NCI-H2196 treated with DMSO at 0.1 percent for 48 hours (cell line): Measurements from ENCODE around the gene MYO9B.
A peak's percentile ranks its signal among the peaks of the same experiment; 100 is the strongest.
"Not testable (repeated sequence)": the region's sequence is repeated elsewhere in the genome, so short reads cannot be mapped to it uniquely, and the experiment has no call there.

Source experiments
- DNase-seq: peaks from one replicate; lab custom pipeline; 2025; ENCODE audit not compliant: unreplicated experiment; lab: John Stamatoyannopoulos, UW

MYO9B gene

DNA sequence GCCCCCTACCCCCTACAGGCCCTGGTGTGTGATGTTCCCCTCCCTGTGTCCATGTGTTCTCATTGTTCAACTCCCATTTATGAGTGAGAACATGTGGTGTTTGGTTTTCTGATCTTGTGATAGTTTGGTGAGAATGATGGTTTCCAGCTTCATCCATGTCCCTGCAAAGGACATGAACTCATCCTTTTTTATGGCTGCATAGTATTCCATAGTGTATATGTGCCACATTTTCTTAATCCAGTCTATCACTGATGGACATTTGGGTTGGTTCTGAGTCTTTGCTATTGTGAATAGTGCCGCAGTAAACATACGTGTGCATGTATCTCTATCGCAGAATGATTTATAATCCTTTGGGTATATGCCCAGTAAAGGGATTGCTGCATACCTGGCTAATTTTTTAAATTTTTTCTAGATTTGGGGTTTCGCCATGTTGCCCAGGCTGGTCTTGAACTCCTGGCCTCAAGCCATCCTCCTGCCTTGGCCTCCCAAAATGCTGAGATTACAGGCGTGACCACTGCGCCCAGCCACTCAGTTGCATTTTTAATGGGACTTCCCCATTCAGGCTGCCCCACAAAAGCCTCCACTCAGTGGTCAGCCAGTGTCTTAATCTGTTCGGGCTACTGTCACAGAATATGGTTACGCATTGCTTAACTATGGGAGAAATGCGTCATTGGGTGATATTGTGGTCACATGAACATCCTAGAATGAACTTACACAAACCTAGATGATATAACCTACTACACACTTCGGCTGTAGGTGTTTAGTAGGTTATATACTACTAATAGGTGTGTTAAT, 62.7 kb downstream of the MYO9B start:
- DNase-seq, result not testable (repeated sequence)

DNA sequence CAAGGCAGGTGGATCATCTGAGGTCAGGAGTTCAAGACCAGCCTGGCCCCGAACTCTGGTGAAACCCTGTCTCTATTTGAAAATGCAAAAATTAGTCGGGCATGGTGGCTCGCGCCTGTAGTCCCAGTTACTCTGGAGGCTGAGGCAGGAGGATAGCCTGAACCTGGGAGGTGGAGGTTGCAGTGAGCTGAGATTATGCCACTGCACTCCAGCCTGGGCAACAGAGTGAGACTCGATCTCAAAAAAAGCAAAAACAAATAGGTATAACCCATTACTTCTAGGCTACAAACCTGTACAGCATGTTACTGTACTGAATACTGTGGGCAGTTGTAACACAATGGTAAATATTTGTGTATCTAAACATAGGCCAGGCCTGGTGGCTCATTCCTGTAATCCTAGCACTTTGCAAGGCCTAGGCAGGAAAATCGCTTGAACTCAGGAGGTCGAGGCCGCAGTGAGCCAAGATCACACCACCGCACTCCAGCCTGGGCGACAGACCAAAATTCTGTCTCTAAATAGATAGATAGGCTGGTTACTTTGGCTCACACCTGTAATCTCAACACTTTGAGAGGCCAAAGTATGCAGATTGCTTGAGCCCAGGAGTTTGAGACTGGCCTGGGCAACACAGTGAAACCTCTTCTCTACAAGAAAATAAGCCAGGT, 63.5 kb downstream of the MYO9B start:
- DNase-seq, result peak; percentile 15

DNA sequence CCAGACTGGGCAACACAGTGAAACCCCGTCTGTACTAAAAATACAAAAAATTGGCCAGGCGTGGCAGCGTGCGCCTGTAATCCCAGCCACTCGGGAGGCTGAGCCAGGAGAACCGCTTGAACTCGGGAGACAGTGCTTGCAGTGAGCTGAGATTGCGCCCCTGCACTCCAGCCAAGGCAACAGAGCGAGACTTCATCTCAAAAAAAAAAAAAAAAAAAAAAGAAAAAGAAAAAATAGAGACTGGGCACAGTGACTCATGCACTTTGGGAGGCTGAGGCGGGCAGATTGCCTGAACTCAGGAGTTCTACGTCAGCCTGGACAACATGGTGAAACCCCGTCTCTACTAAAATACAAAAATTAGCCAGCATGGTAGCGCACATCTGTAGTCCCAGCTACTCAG, 69.2 kb downstream of the MYO9B start:
- not testable (repeated sequence) for DNase-seq

DNA sequence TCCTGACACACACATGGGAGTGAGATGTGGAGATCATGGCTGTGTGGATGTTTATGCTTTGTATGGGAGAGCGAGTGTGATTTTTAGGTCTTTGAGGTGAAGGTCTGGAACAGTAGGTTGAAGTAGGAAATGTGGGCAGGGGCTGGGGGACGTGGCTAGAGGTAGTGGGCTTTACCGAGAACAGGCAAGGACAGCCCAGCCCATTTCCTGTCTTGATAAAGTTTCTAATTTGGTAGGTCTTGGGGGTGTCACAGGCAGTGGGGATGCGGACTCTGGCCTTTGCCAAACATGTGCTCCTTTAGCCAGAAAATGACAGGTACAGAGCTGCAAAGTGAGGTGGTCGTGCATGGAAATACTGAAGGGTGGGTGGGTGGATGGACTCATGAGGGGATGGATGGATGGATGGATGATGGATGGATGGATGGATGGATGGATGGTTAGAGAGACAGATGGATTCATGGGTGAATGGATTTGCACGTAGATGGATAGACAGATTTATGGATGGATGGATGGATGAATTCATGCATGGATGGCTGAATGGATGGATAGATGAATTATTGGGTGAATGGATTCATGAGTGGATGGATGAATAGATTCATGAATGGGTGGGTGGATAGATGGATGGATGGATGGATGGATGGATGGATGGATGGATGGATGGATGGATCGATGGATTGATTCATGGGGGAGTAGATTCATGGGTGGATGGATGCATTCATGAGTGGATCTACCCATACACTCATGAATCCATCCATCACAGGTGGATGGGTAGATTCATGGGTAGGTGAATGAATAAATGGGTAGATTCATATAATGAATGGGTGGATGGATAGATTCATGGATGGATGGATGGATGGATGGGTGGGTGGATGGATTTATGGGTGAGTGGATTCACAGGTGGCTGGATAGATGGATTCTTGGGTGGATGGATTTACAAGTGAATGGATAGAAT, 70.2 kb downstream of the MYO9B start:
- DNase-seq, result no peak

DNA sequence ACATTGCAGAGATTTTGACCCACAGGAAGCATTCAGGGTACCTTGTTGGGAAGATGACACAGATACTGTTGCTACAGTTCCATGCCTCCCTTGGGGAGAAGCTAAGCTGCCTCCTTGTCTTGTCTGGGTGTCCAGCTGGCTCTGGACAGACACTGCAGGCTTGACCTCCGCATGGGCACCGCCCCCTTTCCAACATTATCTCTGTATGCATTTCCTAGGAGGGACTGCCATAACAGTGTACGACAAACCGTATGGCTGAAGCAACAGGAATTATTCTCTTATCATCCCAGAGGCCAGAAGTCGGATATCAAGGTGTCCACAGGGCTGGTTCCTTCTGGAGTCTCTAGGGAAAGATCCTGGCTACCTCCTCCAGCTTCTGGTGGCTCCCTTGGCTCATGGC, 72.6 kb downstream of the MYO9B start:
- DNase-seq, result no peak

DNA sequence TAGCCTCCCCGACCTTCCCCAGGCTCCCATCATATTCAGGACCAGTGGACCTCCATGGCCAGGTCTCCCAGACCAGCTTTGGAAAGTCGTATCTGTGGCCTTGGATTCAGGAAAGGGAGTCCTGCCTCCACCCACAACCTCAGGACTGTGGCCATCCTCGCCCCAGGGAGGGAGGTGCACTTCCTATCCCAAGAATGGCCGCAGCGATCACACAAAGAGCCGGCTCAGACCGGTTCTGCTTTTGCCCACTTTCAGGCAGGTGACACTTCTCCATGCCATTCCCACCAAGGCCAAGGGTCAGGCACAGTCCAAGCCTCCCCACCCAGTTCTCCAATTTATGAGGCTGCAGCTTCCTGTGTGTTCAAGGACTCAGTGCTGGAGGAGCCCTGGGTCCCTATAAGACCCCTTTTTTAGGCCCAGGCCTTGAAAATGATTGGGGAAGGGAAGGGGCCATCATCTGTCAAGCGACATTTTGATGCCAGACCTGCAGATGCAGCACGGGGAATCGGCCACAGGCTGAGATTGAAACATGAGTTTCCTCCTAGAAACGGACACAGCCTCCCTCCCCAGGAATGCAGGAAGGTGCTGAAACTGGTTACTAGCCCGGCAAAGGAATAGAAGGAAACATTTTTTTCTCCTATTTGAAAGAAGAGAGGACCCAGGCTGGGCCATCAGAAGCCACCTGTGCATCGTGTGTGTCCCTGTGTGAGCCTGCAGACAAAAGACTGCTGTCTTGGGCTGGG, 74.0 kb downstream of the MYO9B start:
- DNase-seq, result no peak

DNA sequence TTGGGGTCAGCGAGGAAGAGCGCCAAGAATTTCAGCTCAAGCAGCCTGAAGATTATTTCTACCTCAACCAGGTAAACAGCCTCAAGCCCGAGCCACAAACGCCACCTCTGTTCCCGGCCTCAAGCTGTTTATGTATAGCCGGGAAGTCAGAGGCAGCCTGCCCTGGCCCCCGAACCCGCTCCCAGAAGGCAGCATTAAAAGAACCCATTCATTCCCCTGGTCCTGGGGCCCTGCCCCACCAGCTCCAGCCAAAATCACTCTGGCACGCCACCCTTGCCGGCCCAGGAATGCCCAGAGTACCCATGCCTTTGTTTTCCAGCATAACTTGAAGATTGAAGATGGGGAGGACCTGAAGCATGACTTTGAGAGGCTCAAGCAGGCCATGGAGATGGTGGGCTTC, 78.4 kb downstream of the MYO9B start:
- DNase-seq, result no peak

DNA sequence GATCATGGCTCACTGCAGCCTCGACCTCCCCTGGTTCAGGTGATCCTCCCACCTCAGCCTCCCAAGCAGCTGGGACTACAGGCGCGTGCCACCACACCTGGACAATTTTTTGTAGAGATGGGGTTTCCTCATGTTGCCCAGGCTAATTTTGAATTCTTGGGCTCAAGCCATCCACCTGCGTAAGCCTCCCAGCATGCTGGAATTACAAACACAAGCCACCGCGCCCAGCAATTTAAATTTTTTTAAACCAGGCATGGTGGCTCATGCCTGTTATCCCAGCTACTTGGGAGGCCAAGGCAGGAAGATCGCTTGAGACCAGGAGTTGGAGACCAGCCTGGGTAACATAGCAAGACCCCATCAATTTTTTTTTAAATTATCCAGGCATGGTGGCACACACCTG, 79.7 kb downstream of the MYO9B start:
- DNase-seq, result no peak

DNA sequence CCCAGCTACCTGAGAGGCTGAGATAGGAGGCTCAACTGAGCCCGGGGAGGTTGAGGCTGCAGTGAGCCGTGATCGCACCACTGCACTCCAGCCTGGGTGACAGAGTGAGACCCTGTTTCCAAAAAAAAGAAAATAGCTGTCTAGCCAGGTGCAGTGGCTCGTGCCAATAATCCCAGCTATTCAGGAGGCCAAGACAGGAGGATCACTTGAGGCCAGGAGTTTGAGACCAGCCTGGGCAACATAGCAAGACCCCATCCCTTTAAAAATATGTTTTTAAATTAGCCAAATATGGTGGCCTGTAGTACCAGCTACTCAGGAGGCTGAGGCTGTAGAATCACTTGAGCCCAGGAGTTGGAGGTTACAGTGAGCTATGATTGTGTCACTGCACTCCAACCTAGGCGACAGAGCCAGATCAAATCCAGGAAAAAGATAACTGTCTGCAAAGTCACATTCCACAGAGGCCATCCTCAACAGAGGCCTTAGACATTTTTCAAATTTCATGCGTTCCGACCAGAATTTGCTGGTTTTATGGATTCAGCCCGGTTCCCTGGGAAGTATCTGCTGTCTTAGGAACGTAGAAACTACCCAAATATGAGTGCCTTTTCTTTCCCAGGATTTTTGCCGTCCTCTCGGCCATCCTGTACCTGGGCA, 80.8 kb downstream of the MYO9B start:
- DNase-seq, result no peak

DNA sequence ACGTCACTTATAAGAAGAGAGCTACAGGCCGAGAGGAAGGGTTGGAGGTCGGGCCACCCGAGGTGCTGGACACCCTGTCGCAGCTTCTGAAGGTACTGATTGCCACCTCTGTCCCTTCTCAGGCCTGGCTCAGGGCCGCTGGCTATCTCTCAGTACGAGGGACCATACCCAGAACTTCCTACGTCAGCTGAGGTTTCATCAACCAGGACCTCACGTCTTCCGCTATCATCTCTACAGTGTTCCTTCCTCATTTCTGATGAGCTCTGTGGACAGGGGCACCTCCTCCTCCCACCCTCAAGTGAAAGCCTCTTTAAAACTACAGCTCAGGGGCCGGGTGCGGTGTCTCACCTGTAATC, 81.3 kb downstream of the MYO9B start:
- DNase-seq, result no peak

DNA sequence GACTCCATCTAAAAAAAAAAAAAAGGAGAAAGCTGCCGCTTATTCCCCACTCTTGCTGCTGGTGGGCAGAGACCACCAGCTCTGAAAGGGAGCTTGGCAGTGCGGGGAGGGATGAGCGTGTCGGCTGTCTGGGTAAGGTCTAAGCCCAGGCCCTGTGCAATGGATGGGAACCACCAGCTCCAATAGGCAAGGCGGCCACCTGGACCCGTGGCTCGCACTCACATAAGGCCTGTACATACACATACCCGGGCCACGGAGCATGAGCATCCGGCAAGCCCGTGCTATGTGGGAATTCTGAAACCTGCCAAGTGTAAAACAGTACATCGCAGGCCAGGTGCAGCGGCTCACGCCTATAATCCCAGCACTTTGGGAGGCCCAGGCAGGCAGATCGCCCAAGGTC, 83.0 kb downstream of the MYO9B start:
- no peak for DNase-seq

DNA sequence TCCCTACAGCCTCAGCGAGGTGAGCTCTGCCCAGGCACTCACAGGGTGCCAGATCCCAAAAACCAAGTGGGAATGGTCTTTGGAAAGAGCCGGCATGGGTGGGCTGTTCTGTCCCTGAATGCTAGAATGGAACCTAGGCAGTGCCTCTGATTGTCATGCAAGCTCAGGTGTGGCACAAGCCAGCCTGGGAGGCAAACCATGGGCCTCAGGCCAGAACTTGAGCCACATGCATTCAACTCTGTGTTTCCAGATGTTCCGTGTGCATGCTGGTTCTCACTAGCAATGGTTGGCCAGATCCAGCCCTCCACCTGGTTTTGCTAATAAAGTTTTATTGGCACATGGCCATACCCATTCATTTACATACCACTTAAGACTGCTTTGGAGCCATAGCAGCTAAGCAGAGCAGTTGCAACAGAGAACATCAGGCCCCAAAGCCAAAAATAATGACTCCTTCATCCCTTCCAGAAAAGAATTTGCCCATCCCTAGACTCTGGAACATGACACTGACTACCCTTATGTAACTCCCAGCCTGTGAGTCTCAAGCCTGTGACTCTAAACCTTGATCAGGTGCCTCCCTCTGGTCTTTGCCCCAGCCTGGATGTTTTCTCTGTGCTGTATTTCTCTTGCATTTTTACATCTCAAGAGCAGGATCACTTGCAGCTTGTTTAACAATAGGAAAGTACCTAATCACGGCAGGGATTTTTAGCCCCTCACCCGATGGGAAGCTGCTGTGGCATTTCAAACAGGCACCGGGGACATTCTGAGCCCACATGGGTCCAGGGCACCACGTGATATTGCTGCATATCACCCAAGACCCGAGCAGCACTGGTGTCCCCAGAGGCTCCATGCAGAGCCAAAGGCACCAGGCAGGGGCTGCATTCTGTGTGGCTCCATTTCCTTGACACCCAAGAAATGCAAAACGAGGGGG, 84.2 kb downstream of the MYO9B start:
- DNase-seq, result no peak

DNA sequence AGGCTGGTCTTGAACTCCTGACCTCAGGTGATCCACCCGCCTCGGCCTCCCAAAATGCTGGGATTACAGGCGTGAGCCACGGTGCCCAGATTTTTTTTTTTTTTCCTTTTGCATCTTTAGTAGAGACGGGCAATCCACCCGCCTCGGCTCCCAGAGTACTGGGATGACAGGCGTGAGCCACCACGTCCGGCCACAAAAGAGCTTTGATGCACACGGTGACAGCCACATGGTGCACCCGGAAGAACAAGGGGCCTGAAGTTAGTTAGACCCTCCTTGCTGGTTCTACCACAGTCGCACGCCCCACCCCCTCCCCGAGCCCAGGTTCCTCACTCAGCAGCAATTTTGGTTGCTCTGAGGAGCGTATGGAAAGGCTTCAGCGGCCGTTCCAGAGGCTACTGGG, 85.3 kb downstream of the MYO9B start:
- DNase-seq, result no peak

DNA sequence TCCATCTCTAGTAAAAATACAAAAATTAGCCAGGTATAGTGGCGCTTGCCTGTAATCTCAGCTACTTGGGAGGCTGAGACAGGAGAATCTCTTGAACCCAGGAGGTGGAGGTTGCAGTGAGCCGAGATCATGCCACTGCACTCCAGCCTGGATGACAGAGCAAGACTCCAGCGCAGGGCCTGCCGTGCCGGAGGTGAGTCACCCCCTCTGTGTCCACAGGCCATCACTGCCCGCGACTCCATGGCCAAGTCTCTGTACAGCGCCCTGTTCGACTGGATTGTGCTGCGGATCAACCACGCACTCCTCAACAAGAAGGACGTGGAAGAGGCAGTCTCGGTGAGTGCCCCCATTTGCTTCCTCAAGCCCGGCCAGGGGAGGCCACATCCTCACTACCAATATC, 86.6 kb downstream of the MYO9B start:
- DNase-seq, result not testable (repeated sequence)

DNA sequence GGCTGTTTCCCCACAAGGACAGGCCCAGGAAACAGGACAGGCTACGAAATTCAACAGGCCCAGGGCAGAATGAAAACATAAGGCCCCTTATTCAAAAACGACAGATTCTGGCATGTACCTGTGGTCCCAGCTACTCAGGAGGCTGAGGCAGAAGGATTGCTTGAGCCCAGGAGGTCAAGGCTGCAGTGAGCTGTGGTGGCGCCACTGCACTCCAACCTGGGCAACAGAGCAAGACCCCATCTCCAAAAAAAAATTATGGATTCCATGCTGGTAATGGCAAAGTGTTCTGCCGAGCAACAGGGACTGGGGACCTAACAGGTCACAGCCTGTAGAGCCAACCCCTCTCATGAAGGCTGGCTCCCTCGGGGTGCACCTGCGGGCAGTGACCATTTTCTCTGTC, 87.0 kb downstream of the MYO9B start:
- no peak for DNase-seq

DNA sequence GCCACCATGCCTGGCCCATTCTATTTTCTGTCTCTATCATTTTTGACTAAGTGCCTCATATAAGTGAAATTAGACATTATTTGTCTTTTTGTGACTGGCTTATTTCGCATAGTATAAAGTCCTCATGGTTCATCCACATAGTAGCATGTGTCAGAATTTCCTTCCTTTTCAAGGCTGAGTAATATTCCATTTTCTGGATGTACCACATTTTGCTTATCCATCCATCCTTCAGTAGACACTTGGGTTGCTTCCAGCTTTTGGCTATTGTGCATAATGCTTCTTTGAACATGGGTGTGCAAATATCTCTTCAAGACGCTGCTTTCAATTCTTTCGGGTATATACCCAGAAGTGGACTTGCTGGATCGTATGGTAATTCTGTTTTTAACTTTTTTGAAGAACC, 88.1 kb downstream of the MYO9B start:
- DNase-seq, result no peak

DNA sequence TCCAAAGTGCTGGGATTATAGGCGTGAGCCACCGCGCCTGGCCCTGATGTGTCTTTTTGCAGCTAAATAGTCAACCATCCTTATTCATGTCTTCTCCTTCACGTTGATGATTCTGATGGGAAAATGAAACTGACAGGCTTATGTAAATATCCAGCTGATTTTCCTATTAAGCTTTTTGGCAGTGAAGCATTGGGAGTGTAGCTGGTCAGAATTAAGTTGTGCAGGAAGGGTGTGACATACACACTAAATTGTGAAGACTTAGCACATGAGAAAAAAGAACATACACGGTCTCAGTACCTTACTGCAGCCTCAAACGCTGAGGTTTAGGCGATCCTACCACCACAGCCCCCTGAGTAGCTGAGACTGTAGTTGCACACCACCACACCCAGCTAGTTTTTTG, 89.1 kb downstream of the MYO9B start:
- no peak for DNase-seq

DNA sequence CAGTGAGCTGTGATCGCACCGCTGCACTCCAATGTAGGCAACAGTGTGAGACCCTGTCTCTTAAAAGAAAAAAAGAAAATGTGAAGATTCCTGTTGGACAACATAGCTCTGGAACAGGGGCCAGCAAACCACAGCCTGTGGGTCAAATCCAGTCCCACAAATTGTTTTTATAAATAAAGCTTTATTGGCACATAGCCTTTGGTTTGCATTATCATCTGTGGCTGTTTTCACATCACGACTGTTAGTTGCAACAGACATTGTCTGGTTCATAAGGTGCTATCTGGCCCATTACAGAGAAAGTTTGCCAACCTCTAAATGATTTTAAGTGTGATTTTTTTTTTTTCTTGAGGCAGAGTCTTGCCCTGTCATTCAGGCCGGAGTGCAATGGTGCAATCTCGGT, 90.1 kb downstream of the MYO9B start:
- no peak for DNase-seq

DNA sequence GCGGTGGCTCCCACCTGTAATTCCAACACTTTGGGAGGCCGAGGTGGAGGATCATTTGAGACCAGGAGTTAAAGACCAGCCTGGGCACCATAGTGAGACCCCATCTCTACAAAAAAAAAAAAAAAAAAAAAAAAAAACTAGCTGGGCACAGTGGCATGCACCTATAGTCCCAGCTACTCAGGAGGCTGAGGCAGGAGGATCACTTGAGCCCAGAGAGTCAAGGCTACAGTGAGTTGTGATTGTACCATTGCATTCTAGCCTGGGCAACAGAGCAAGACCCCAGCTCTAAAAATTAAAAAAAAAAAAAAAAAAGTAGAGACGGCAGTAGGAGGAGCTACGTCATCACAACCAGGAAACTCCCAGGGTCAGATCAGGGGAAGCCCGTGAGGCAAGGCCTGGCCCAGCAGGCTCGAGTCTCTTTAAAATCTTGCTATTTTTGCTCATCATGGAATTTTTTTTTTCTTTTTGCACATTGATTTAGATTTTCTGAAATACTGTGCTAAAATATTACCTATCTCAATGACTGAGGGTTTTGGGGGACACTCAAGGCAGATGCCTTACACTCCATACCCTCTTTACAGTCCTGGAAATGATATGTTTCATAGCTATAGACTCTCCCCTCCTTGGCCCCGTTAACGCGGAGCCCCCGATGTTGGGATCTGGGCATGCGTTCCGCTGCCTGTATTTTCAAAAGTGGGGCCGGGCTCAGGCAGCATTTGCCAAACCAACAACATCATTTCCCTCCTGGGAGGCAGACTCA, 95.1 kb downstream of the MYO9B start:
- DNase-seq, result no peak
